HG03103 (cell line): ENCODE data around the gene SBF1.
"Not testable (repeated sequence)": the region's sequence is repeated elsewhere in the genome, so short reads cannot be mapped to it uniquely, and the experiment has no call there.

ENCODE experiments used
- ATAC-seq: cut with Tn5 transposase; IDR thresholded peaks from one replicate; pipeline ENCODE4 v1.9.1; 2021; ENCODE audit warnings: low read depth; ENCODE audit not compliant: unreplicated experiment

The SBF1 gene

DNA sequence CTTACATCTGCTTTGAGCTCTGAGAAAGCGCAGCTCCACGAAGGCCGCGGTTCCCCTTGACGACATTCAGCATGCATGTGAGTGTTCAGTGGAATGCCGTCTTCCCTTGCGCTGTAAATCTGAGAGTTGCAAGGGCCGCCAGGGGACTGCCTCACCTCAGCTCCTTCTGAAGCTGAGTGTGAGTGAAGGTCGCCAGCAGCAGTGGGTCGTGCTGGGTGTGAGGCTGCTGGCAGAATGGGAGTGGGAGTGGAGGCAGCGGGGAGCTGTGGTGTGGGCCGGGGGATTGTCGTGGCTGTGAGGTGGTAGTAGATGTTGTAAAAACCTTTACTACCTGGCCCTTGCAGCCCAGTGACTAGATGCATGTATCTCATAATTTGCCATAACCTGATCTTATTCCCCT lies 66.5 kb downstream of the SBF1 start:
- ATAC-seq: no peak

DNA sequence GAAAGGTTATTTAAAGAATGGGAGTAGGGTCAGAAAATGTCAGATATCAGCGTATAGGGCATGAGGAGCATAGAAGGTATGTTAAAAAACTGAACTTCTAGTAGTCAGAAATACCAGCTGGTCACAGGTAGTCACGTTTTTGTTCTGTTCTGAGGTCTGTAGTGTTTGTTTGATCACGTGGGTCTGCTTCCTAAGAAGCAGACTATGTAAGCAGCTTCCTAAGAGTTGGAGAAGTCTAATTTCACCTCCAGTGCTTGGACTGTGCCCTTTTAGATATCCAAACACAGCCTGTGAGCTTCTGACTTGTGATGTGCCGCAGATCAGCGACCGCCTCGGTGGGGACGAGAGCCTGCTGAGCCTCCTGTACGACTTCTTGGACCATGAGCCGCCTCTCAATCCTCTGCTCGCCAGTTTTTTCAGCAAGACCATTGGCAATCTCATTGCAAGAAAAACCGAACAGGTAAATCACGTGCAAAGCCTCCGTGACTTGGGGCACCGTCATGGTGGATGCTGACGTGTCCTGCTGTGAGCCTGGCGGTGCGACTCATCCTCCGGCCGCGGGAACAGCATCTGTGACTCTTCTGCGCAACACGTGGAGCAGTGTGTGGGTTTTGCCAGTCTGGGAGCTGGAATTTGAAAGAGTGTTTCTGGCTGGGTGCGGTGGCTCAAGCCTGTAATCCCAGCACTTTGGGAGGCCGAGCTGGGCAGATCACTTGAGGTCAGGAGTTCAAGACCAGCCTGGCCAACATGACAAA lies 68.2 kb downstream of the SBF1 start:
- ATAC-seq: no peak

DNA sequence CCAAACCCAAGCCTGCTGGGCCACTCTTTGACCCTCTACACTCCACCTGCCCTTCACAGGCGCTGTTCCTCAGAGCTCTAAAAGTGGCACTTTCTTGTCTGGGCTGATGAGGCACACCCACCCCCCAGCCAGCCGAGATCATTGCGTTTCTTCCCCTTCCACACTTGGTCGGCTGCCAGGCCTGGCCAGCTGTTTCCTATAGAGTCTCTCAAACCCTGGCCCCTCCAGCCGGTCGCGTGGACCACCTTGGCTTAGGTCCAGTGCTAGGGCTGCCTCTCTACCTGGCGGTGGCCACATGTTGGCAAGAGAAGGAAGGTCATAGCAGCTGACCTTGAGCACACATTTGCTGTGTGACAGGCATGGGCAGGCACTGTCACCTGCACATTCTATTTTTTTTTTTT lies 71.1 kb downstream of the SBF1 start:
- no peak for ATAC-seq

GRCh38 chr22:50401907-50402306 lies 72.9 kb downstream of the SBF1 start:
- ATAC-seq: no peak

- no peak for ATAC-seq
These were observed 73.9 kb downstream of the SBF1 start for GRCh38 chr22:50400931-50401330.

- ATAC-seq: no peak
These were observed 74.4 kb downstream of the SBF1 start for GRCh38 chr22:50400406-50400805.

GRCh38 chr22:50399751-50400331 lies 75.0 kb downstream of the SBF1 start:
- ATAC-seq: no peak

GRCh38 chr22:50398831-50399648 lies 75.8 kb downstream of the SBF1 start:
- ATAC-seq: no peak

DNA sequence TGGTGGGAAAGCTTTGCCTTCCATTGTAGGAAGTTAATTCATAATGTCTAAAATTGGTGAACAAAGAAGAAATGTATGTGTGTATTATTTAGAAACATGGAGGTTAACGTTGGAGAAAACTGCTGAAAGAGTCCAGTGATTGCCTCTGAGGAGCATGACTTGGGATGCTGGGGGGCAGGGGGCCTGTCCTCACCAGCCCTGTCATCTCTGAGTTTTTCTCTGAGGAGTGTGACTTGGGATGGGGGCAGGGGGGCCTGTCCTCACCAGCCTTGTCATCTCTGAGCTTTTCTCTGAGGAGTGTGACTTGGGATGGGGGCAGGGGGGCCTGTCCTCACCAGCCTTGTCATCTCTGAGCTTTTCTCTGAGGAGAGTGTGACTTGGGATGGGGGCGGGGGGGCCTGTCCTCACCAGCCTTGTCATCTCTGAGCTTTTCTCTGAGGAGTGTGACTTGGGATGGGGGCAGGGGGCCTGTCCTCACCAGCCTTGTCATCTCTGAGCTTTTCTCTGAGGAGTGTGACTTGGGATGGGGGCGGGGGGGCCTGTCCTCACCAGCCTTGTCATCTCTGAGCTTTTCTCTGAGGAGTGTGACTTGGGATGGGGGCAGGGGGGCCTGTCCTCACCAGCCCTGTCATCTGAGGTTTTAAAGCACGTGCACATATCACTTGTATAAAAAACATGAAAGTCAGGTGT lies 77.3 kb downstream of the SBF1 start:
- not testable (repeated sequence) for ATAC-seq

GRCh38 chr22:50396751-50397370 lies 78.0 kb downstream of the SBF1 start:
- ATAC-seq: no peak
